ENCODE results near the gene ADM2.

The ADM2 gene

GRCh38 chr22:50459496-50460140 is 21.7 kb upstream of the ADM2 start:
- no peak overlapping the region for H4K91ac ChIP-seq (ENCODE audit: low read length)
- no peak overlapping the region for H3K4me2 ChIP-seq (ENCODE audit: low read length, poor library complexity, severe bottlenecking)
- no peak overlapping the region for H4K8ac ChIP-seq (ENCODE audit: low read length)
- H3K9ac ChIP-seq (ENCODE audit: low read length) = no peak overlapping the region
- no peaks in the 10 kb centered on the region for H3K27me3 ChIP-seq (ENCODE audit: control insufficient read depth in 1 of 2, insufficient read depth in 1 of 2, low read length in 2 of 2)
- H3K79me1 ChIP-seq (replicated peaks; ENCODE audit: low read length, poor library complexity, severe bottlenecking) = peaks cover 43% of the 10 kb centered on the region
- H2BK15ac ChIP-seq (ENCODE audit: low read depth, poor library complexity, severe bottlenecking) = no peak overlapping the region
- no peak overlapping the region for H2BK5ac ChIP-seq (ENCODE audit: low read depth, low read length, poor library complexity, severe bottlenecking)
- H3K9me3 ChIP-seq (ENCODE audit: control insufficient read depth, low read length) = no peaks in the 10 kb centered on the region
- peaks cover 90 to 98% of the 10 kb centered on the region in 2 experiments for H3K36me3 ChIP-seq (ENCODE audit: control insufficient read depth in 1 of 2, insufficient read depth in 2 of 2, low read depth in 1 of 2, low read length in 2 of 2)
- H3K23ac ChIP-seq (ENCODE audit: low read length in 2 of 2) = no peak overlapping the region
- no peak overlapping the region for H3K27ac ChIP-seq (ENCODE audit: low read length, poor library complexity, severe bottlenecking)
- H2BK12ac ChIP-seq (ENCODE audit: low read length in 2 of 2) = no peak overlapping the region
- no peaks in the 10 kb centered on the region for H3K4me1 ChIP-seq (ENCODE audit: control insufficient read depth, insufficient read depth, low read depth, low read length)
- H2AK5ac ChIP-seq (ENCODE audit: low read length, severe bottlenecking) = no peak overlapping the region
- H3K18ac ChIP-seq (ENCODE audit: low read depth in 1 of 2, low read length in 2 of 2) = no peak overlapping the region
- H2AFZ ChIP-seq (ENCODE audit: low read depth, low read length) = no peak overlapping the region
- 92% methylated on average over 41 of the region's 41 CpGs for WGBS
- no peak overlapping the region for H2BK120ac ChIP-seq (ENCODE audit: low read depth, low read length)
- no peak overlapping the region for H3K14ac ChIP-seq (ENCODE audit: low read length in 2 of 2)
- DNase-seq = no peak
- no peak overlapping the region for H3K4ac ChIP-seq (ENCODE audit: low read depth in 1 of 2, low read length in 2 of 2)
- H3K4me3 ChIP-seq (ENCODE audit: insufficient read depth in 1 of 2, low read depth in 1 of 2, low read length in 2 of 2) = no peak overlapping the region

GRCh38 chr22:50460938-50461337 is 20.4 kb upstream of the ADM2 start:
- Histone ChIP-seq H2AFZ (ENCODE audit: low read depth, low read length) (no peak overlapping the region), H3K27me3 (ENCODE audit: control insufficient read depth in 1 of 2, insufficient read depth in 1 of 2, low read length in 2 of 2) (no peaks in the 10 kb centered on the region), H2BK15ac (ENCODE audit: low read depth, poor library complexity, severe bottlenecking) (no peak overlapping the region), H4K91ac (ENCODE audit: low read length) (no peak overlapping the region), H3K36me3 (ENCODE audit: control insufficient read depth in 1 of 2, insufficient read depth in 2 of 2, low read depth in 1 of 2, low read length in 2 of 2) (peaks cover 89 to 98% of the 10 kb centered on the region in 2 experiments), H3K79me1 (replicated peaks; ENCODE audit: low read length, poor library complexity, severe bottlenecking) (peaks cover 39% of the 10 kb centered on the region), H3K14ac (ENCODE audit: low read length in 2 of 2) (no peak overlapping the region), H3K4me2 (ENCODE audit: low read length, poor library complexity, severe bottlenecking) (no peak overlapping the region), H2BK120ac (ENCODE audit: low read depth, low read length) (no peak overlapping the region), H4K8ac (ENCODE audit: low read length) (no peak overlapping the region), H2AK5ac (ENCODE audit: low read length, severe bottlenecking) (no peak overlapping the region), H3K9me3 (ENCODE audit: control insufficient read depth, low read length) (no peaks in the 10 kb centered on the region), H2BK5ac (ENCODE audit: low read depth, low read length, poor library complexity, severe bottlenecking) (no peak overlapping the region), H3K4me3 (ENCODE audit: insufficient read depth in 1 of 2, low read depth in 1 of 2, low read length in 2 of 2) (no peak overlapping the region), H2BK12ac (ENCODE audit: low read length in 2 of 2) (no peak overlapping the region), H3K18ac (ENCODE audit: low read depth in 1 of 2, low read length in 2 of 2) (no peak overlapping the region), H3K4ac (ENCODE audit: low read depth in 1 of 2, low read length in 2 of 2) (no peak overlapping the region), H3K27ac (ENCODE audit: low read length, poor library complexity, severe bottlenecking) (no peak overlapping the region), H3K4me1 (ENCODE audit: control insufficient read depth, insufficient read depth, low read depth, low read length) (no peaks in the 10 kb centered on the region), H3K23ac (ENCODE audit: low read length in 2 of 2) (no peak overlapping the region), H3K9ac (ENCODE audit: low read length) (no peak overlapping the region)
- DNase-seq = no peak
- WGBS = 98% methylated on average over 17 of the region's 17 CpGs

GRCh38 chr22:50461536-50461935 is 19.8 kb upstream of the ADM2 start:
- WGBS = 97% methylated on average over 26 of the region's 26 CpGs
- Histone ChIP-seq H2AK5ac (ENCODE audit: low read length, severe bottlenecking) (no peak overlapping the region), H3K4me2 (ENCODE audit: low read length, poor library complexity, severe bottlenecking) (no peak overlapping the region)

GRCh38 chr22:50461979-50462540 is 19.3 kb upstream of the ADM2 start:
- H3K36me3 ChIP-seq (ENCODE audit: control insufficient read depth in 1 of 2, insufficient read depth in 2 of 2, low read depth in 1 of 2, low read length in 2 of 2) = peaks cover 91 to 98% of the 10 kb centered on the region in 2 experiments
- no peak overlapping the region for H3K4me3 ChIP-seq (ENCODE audit: insufficient read depth in 1 of 2, low read depth in 1 of 2, low read length in 2 of 2)
- no peak overlapping the region for H3K4me2 ChIP-seq (ENCODE audit: low read length, poor library complexity, severe bottlenecking)
- peaks cover 48% of the 10 kb centered on the region for H3K79me1 ChIP-seq (replicated peaks; ENCODE audit: low read length, poor library complexity, severe bottlenecking)
- H3K4ac ChIP-seq (ENCODE audit: low read depth in 1 of 2, low read length in 2 of 2) = no peak overlapping the region
- 94% methylated on average over 30 of the region's 30 CpGs for WGBS
- no peak overlapping the region for H3K9ac ChIP-seq (ENCODE audit: low read length)
- H2BK15ac ChIP-seq (ENCODE audit: low read depth, poor library complexity, severe bottlenecking) = no peak overlapping the region
- H2BK12ac ChIP-seq (ENCODE audit: low read length in 2 of 2) = no peak overlapping the region
- H3K9me3 ChIP-seq (ENCODE audit: control insufficient read depth, low read length) = no peaks in the 10 kb centered on the region
- peaks cover 1% of the 10 kb centered on the region for H3K4me1 ChIP-seq (ENCODE audit: control insufficient read depth, insufficient read depth, low read depth, low read length)
- H2BK5ac ChIP-seq (ENCODE audit: low read depth, low read length, poor library complexity, severe bottlenecking) = no peak overlapping the region
- no peak overlapping the region for H3K27ac ChIP-seq (ENCODE audit: low read length, poor library complexity, severe bottlenecking)
- H4K8ac ChIP-seq (ENCODE audit: low read length) = no peak overlapping the region
- no peak overlapping the region for H3K23ac ChIP-seq (ENCODE audit: low read length in 2 of 2)
- no peak overlapping the region for H3K18ac ChIP-seq (ENCODE audit: low read depth in 1 of 2, low read length in 2 of 2)
- H2BK120ac ChIP-seq (ENCODE audit: low read depth, low read length) = no peak overlapping the region
- H2AK5ac ChIP-seq (ENCODE audit: low read length, severe bottlenecking) = no peak overlapping the region
- DNase-seq = no peak
- no peak overlapping the region for H2AFZ ChIP-seq (ENCODE audit: low read depth, low read length)
- no peaks in the 10 kb centered on the region for H3K27me3 ChIP-seq (ENCODE audit: control insufficient read depth in 1 of 2, insufficient read depth in 1 of 2, low read length in 2 of 2)
- H4K91ac ChIP-seq (ENCODE audit: low read length) = no peak overlapping the region
- no peak overlapping the region for H3K14ac ChIP-seq (ENCODE audit: low read length in 2 of 2)

More at GRCh38 chr22:50461536-50461935, 19.8 kb upstream of the ADM2 start:
- no peak overlapping the region for H3K9ac ChIP-seq (ENCODE audit: low read length)
- no peak overlapping the region for H2BK120ac ChIP-seq (ENCODE audit: low read depth, low read length)
- no peak overlapping the region for H2AFZ ChIP-seq (ENCODE audit: low read depth, low read length)
- peaks cover 91 to 98% of the 10 kb centered on the region in 2 experiments for H3K36me3 ChIP-seq (ENCODE audit: control insufficient read depth in 1 of 2, insufficient read depth in 2 of 2, low read depth in 1 of 2, low read length in 2 of 2)
- H3K27me3 ChIP-seq (ENCODE audit: control insufficient read depth in 1 of 2, insufficient read depth in 1 of 2, low read length in 2 of 2) = no peaks in the 10 kb centered on the region
- H3K14ac ChIP-seq (ENCODE audit: low read length in 2 of 2) = no peak overlapping the region
- no peak for DNase-seq
- H2BK15ac ChIP-seq (ENCODE audit: low read depth, poor library complexity, severe bottlenecking) = no peak overlapping the region
- no peak overlapping the region for H3K18ac ChIP-seq (ENCODE audit: low read depth in 1 of 2, low read length in 2 of 2)
- no peak overlapping the region for H3K4me3 ChIP-seq (ENCODE audit: insufficient read depth in 1 of 2, low read depth in 1 of 2, low read length in 2 of 2)
- no peak overlapping the region for H2BK5ac ChIP-seq (ENCODE audit: low read depth, low read length, poor library complexity, severe bottlenecking)
- H4K91ac ChIP-seq (ENCODE audit: low read length) = no peak overlapping the region
- H4K8ac ChIP-seq (ENCODE audit: low read length) = no peak overlapping the region
- no peaks in the 10 kb centered on the region for H3K9me3 ChIP-seq (ENCODE audit: control insufficient read depth, low read length)
- no peak overlapping the region for H3K4ac ChIP-seq (ENCODE audit: low read depth in 1 of 2, low read length in 2 of 2)
- no peaks in the 10 kb centered on the region for H3K4me1 ChIP-seq (ENCODE audit: control insufficient read depth, insufficient read depth, low read depth, low read length)
- no peak overlapping the region for H2BK12ac ChIP-seq (ENCODE audit: low read length in 2 of 2)
- no peak overlapping the region for H3K23ac ChIP-seq (ENCODE audit: low read length in 2 of 2)
- H3K27ac ChIP-seq (ENCODE audit: low read length, poor library complexity, severe bottlenecking) = no peak overlapping the region
- peaks cover 43% of the 10 kb centered on the region for H3K79me1 ChIP-seq (replicated peaks; ENCODE audit: low read length, poor library complexity, severe bottlenecking)

All from mesenchymal stem cell (in vitro differentiated cells and primary cell).